GM12875 (cell line): ENCODE data around the gene USP22.
"Not testable (repeated sequence)": the region's sequence is repeated elsewhere in the genome, so short reads cannot be mapped to it uniquely, and the experiment has no call there.

ENCODE experiments used
- H3K4me3 ChIP-seq: one replicate; pipeline ENCODE4 v1.5.1; 2011; ENCODE audit warnings: low read depth, low read length, control low read depth
- TF ChIP-seq, protein P1 (sequence below): IDR thresholded peaks from 2 replicates; pipeline ENCODE4 v1.5.1; 2011; ENCODE audit warnings: low read depth, mild to moderate bottlenecking, control low read depth, inconsistent platforms, low read length, moderate library complexity, borderline replicate concordance; ENCODE audit not compliant: insufficient read depth

The USP22 gene

DNA sequence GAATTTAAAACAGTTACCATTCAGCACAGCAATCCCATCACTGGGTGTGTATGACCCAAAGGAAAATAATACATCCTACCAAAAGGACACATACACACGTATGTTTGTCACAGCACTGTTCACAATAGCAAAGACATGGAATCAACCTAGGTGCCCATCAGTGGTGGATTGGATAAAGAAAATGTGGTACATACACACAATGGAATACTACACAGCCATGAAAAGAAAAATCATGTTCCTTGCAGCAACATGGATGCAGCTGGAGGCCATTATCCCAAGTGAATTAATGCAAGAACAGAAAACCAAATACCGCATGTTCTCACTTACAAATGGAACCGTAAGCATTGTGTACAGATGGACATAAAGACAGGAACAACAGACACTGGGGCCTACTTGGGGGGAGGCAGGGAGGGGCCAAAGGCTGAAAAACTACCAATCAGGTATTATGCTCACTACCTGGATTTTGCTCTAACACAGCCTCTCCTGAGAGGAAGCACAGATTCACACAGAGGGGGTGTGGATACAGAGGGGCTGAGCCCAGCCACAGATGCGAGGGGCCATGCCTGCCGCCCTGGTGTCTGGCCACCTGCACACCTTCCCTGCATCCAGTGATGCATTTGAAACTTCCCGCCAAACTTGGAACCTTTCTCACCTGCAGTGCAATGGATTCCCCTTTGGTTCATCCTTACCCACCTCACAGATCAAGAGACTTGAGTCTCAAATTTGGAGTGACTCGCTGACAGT lies 55.9 kb downstream of the USP22 start:
- TF ChIP-seq, protein P1, sequence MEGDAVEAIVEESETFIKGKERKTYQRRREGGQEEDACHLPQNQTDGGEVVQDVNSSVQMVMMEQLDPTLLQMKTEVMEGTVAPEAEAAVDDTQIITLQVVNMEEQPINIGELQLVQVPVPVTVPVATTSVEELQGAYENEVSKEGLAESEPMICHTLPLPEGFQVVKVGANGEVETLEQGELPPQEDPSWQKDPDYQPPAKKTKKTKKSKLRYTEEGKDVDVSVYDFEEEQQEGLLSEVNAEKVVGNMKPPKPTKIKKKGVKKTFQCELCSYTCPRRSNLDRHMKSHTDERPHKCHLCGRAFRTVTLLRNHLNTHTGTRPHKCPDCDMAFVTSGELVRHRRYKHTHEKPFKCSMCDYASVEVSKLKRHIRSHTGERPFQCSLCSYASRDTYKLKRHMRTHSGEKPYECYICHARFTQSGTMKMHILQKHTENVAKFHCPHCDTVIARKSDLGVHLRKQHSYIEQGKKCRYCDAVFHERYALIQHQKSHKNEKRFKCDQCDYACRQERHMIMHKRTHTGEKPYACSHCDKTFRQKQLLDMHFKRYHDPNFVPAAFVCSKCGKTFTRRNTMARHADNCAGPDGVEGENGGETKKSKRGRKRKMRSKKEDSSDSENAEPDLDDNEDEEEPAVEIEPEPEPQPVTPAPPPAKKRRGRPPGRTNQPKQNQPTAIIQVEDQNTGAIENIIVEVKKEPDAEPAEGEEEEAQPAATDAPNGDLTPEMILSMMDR, result no peak
- no peak overlapping the region for H3K4me3 ChIP-seq

DNA sequence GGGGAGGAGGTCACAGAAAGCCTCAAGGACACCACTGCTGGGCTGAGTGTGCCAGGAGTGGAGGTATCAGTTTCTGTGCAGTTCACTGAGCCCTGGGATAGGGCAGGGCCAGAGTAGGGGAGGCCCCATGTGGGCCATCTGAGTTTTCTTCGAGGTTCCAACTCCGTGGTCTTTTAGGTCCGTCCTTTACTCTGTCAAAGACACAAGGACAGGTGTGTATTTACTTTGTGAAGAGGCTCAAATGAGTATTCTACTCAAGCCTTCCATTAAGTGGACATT lies 59.5 kb downstream of the USP22 start:
- no peak overlapping the region for H3K4me3 ChIP-seq
- TF ChIP-seq, protein P1, result no peak

DNA sequence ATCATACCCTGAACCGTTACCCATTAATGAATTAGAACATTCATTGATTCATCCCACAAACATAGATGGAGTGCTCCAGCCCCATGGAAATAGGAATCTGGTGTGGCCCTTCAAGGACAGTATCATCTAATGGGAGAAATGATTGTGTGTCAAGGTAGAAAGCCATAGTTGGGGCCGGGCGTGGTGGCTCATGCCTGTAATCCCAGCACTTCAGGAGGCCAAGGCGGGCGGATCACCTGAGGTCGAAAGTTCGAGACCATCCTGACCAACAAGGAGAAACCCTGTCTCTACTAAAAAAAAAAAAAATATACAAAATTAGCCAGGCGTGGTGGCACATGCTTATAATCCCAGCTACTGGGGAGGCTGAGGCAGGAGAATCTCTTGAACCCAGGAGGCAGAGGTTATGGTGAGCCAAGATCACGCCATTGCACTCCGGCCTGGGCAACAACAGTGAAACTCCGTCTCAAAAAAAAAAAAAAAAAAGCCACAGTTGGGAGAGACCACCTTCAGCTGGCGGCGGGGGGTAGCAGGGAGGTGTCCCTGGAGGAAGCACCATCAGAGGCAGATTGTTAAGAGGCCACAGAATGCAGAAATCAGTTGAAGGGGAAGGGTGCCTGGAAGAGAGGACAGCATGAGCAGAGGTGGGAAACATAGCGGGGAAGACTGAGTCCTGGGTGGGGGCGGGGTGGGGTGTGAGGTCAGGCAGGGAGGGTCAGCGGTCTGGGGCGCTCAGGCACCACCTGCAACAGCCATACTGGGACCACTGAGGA lies 60.0 kb downstream of the USP22 start:
- no peak overlapping the region for H3K4me3 ChIP-seq
- TF ChIP-seq, protein P1, result no peak

DNA sequence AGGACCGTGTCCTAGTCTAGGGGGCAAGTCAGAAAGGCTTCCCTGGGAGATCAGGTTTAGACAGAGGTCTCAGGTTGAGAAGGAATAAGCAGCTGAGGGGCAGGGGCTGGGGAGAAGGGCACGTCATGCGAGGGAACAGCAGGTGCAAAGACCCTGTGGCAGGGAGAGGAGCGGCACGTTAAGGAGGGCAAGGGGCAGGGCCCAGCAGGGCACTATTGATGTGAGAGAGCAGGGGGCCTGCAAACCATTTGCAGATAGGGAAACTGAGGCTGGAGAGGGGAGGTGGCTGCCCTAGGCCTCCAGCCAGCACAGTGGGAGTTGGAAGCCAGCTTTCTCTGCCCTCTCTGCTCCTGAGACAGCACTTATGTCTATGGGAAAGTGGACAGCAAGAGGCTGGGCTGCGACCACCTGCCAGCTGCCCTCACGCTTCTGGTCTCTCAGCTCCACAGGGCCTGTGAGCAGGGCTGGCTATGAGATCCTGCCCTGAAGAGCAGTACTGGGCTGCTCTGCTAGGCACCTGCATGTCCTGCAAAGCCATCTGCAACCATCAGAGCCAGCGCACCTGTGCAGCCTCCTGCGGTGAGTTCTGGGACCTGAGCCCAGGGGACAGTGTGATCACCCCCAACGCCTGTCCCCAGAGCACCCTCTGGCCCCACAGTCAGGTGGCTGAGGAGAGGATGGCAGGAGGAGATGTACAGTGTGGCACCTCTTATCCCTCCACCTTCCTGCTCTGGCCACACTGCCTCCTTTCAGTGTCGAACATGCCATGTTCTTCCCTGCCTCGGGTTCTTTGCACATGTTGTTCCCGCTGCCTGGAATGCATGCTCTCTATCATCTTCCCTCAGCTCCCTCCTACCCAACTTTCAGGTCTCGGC lies 61.5 kb downstream of the USP22 start:
- TF ChIP-seq, protein P1, result no peak

DNA sequence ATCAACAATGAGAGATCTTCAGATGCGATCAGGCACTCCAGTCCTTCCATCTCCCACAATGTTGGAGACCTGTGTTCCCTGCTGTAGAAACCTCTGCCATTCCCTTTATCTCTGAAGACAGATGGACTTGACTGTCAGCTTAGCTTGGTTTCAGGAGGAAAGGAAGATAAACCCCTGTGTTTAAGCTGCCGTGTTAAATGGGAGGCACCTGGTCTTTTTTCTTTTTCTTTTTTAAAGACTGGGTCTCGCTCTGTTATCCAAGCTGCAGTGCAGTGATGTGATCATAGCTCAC lies 63.1 kb downstream of the USP22 start:
- TF ChIP-seq, protein P1, result no peak
- H3K4me3 ChIP-seq, result no peak overlapping the region

More for the DNA sequence above, 61.5 kb downstream of the USP22 start:
- no peak overlapping the region for H3K4me3 ChIP-seq

DNA sequence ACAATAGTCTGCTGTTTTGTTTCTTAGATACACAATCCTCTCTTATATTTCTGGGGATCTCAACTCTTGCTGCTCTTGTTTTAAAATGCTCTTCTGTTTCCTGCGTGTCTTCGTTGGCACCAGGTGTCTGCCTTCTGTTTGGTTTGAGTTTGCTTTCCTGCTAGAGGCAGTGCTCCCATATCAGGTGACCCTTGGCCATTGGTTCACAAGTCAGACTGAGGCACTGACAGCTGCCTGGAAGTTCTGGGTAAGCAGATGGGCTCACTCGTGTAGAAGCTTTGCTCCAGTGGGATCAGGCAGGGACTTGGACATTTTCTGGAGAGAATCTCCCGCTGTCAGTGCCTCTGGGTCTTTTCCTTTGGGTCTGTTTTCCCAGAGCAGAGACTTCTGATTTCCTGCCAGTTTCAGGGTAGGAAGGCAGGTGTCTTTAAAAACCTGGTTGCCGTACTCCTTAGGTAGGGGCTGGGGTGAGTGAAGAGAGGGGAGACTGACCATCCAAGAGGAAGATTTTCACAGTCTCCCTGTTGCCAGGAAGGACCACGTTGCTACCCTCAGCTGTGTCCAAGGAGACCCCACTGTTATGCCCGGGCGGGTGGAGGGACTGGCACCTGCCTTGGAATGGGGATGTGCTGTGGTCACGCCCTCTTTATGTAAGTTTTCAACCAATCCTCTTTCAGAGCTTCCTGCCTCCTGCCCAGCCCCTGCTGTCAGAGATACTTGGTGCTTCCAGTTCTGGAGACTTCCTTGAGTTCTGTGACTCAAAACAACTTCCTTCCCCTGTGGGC lies 63.6 kb downstream of the USP22 start:
- H3K4me3 ChIP-seq, result not testable (repeated sequence)

DNA sequence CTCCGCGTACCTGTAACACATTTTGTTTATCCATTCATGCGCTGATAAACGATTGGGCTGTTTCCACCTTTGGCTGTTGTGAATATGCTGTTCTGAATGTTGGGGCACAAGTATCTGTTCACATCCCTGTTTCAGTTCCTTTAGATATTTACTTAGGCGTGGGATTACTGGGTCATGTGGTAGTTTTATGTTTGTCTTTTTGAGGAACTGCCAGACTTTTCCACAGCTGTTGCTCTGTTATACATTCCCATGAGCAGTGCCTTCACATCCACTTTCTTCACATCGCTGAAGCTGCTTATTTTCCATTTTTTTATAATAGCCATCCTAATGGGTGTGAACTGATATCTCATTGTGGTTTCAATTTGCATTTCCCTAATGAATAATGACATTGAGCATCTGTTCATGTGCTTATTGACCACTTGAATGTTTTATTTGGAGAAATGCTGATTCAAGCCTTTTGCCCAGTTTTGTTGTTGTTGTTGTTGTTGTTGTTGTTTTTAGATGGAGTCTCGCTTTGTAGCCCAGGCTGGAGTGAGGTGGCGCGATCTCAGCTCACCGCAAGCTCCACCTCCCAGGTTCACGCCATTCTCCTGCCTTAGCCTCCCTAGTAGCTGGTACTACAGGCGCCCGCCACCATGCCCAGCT lies 65.1 kb downstream of the USP22 start:
- H3K4me3 ChIP-seq, result not testable (repeated sequence)
